HG02610 (cell line): ENCODE measurements around the gene ARHGAP26.

ENCODE experiments used
- ATAC-seq: cut with Tn5 transposase; IDR thresholded peaks from one replicate; pipeline ENCODE4 v1.9.1; 2021; ENCODE audit warnings: mild to moderate bottlenecking, moderate library complexity; ENCODE audit not compliant: unreplicated experiment

ARHGAP26 gene

GRCh38 chr5:143029293-143029692 lies 259.1 kb downstream of the ARHGAP26 start:
- ATAC-seq: no peak

GRCh38 chr5:143030349-143030748 lies 260.2 kb downstream of the ARHGAP26 start:
- ATAC-seq: no peak

DNA sequence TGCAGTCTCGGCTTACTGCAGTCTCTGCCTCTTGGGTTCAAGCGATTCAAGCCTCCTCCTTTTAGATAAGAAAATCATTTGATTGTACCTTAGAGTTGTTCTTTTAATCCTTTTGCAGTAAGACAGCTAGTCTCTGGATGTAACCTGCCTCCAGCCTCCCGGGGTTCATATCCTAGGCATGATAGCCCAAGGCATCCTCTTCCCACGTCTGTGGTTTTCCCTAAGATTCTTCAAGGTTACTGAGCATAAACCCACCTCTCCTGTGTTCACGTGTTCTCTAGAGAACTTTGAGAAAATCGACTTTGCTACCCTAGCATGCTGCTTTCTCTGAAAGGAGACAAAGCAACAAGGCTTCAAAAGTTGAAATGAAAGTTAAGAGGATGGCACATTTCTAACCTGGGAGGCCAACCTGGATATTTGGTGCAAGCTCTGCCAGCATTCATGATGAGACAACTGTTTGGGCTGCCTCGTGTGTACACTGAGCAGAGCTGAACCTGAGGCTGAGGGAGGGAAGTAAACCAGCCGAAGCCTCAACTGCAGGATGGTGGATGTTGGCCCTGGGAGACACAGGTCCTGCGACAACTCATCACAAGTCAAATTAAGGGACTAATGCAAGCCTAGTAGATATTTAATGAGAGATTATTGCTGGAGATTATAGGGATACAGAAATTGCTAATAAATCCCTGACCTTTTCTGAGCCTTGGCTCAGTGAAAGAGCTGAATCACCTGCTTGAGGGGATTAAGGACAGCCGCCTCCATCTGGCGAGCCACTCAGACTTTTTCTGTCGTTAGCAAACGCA lies 261.8 kb downstream of the ARHGAP26 start:
- no peak for ATAC-seq

GRCh38 chr5:143032581-143032836 lies 262.3 kb downstream of the ARHGAP26 start:
- ATAC-seq: no peak

- ATAC-seq: no peak
Observed at GRCh38 chr5:143033535-143034250, 263.5 kb downstream of the ARHGAP26 start.

DNA sequence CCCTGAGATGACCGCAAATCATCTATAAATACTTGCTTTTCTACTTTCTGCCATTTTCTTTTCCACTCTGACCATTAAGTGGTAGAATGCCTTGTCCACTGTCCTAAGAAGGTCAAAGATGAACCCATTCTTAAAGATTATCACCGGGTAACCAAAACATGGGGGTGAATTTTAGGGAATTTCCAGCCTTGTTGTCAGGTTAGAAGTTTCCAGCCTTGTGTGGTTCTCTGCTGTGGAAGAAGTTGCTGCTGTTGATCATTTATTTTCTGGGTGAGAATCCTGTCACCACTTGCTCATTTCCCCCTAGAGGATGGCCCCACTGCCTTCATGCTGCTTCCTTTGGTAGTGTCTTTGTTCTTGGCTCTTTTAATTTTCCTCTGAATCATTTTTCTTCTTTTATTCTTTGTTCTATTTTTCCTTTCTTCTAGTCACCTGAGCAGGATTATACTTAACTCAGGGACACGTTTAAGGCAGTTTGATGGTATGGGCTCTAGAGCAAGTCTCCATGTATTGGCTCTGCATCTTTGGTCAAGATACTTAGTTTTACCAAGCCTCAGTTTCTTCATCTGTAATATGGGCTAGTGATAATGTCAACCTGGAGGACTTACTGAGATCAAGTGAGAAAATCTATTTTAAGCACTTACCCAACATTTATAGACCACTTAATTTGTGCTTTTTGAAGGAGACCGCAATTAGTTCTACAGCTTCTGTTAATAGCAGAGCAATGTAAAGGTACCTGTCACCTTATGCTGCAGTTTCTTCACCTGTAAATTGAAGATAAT lies 266.2 kb downstream of the ARHGAP26 start:
- ATAC-seq: peak; percentile 55

- ATAC-seq: no peak
Observed at GRCh38 chr5:143037071-143037470, 266.9 kb downstream of the ARHGAP26 start.

- no peak for ATAC-seq
Observed at GRCh38 chr5:143037708-143038107, 267.5 kb downstream of the ARHGAP26 start.

DNA sequence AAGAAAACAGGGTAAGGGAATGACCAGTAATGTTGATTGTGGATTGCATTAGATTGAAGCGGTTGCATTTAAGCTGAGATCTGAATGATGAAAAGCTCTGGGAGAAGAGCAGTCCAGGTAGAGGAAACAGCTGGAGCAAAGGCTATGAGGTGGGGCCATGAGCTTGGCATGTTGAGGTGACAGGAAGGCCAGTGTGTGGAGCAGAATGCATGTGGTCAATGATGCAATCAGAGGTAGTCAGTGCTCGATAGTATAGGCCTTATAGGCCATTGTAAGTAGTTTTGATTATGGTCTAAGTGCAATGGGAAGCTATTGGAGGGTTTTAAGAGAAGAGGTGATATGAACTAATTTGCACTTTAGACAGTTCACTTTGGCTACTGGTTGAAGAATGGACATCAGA lies 270.4 kb downstream of the ARHGAP26 start:
- no peak for ATAC-seq

- no peak for ATAC-seq
Observed at GRCh38 chr5:143041461-143041860, 271.3 kb downstream of the ARHGAP26 start.

GRCh38 chr5:143041972-143042770 lies 272.0 kb downstream of the ARHGAP26 start:
- ATAC-seq: no peak

DNA sequence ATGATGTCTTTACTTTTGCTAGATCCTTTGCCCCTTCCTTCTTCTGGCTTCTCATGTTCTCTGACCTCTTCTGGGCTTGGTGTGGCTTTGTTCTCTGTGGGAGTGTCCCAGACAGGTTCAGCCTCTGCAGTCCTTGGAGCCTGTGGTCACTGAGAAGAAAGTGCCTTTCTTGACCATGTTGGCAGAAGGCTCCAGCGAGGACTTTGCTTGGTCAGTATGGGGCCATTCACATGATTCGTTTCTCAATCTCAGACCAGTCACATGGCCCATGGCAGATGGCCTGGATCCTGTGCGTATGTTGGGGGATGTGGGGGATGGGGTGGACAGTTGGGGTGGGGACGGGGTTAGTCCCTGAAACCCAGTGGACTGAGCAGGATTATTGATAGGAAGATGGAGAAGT lies 274.1 kb downstream of the ARHGAP26 start:
- no peak for ATAC-seq

DNA sequence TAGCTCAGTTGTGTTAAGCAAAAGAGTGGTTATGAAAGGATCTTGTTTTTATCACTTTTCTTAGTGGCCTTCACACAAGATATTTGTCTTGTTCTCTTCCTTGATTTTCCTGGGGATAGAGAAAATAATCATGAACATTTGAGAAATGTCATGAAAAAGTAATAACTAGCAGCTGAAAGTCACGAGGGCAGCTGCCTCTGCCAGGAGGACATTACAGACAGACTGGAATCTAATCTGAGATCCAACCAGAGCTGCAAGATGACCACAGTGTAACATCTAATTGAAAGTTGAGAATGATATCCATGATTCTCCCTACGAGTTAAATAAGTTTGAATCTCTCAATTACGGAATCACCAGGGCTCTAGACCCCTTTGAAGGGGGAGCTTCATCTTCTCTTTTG lies 274.9 kb downstream of the ARHGAP26 start:
- no peak for ATAC-seq

DNA sequence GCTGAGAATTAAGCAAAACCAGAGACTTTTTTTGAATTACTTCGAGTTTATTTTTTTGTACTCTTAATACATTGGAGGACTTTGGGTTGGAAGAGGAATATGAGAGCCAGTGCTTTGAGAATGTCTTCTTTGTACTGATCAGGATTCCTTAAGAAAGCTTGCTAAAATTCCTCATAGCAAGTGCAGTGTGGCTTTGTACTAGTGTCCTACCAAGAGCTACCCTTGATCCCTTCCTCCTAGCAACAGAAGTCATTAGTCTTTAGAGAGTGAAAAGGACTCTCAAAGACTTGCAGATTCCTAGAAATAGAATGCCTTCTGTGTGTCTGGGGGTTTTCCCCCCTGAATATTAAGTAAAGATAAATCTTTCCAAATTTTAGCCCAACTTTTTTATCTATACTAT lies 276.1 kb downstream of the ARHGAP26 start:
- no peak for ATAC-seq

DNA sequence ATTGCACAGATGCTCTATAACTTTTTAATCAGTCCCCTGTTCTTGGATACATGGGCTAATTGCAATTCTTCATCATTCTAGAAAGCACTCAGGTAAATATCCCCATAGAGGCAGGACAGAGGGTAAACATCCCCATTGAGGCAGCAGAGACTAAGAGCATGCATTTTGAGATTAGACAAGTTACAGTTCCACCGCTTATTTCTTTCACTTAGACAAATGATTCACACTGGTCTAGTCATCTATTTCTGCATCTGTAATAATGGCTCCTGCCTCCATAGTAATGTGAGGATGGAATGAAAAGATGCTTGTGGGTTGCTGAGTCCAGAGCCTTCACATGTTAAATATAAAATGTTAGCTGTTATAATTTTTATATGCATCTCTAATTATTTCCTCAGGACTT lies 276.9 kb downstream of the ARHGAP26 start:
- ATAC-seq: no peak

DNA sequence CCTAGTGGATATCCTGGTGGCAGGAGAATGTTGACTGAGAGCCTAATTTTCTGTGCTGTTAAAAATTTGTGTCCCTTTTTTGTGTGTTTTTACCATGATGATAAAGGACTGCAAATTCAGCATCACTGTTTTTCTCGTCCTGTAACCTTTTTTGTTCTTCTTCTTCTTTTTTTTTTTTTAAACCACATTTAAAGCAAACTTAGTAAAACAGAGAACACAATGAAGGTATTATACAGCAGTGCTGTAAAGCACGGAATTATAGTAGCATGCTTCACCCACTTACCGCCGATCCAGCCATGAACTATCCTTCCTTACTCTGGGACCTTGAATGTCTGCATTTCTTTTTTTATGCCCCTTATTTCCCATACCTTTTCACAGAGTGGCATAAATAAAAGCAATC lies 280.0 kb downstream of the ARHGAP26 start:
- ATAC-seq: no peak

- no peak for ATAC-seq
Observed at GRCh38 chr5:143051244-143052058, 281.3 kb downstream of the ARHGAP26 start.

DNA sequence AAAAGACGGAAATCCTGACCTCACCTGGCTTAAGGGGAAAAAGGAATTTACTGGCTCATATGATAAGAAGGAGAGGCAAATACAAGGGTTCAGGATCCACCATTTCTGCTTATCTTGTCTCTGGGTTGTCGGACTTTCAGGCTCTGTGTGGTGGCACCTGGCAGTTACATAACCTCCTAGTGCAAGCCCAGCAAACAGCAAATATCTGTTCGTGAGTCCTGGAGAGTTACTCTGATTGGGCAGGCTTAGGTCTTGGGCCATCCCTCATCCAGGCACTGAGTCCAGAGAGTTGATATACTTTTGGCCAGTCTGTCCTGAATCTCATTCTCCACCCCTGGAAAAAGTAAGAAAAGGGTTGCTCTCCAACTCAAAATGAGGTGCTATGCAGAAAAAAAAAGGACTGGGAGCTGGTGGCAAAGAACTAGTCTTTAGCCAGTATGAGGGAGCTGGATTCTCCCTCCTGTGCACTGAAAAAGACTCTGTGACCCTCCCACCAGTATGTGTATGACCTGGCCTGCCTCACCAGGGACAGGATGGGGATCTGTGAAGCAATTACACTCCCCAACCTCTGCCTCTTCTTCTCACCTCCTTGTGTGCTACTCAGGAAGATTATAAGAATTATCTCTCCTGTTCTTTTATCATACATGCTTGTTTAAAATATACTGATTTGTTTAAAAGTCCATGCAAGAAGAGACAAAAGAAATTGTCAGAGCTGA lies 282.9 kb downstream of the ARHGAP26 start:
- ATAC-seq: peak; percentile 36

DNA sequence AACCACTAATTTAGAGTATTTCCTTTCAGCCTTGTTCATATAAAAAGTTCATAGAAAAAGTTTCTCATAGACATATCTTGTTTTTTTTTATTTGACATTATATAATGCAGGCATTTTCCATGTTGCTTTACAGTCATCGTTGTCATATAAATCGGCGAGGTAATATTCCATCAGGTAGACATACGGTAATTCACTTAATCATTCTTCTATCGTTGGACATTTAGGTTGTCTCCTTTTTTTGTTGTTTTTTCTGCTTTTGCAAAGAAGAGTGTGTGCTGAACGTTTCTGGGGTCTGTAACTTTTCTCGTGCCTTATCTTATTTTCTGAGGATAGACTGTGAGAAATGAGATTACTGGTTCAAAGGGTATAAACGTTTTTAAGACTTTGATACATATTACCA lies 283.6 kb downstream of the ARHGAP26 start:
- ATAC-seq: no peak
